Panc1 (cell line): Measurements from ENCODE around the gene KRTAP2-1. TPM values are rescaled to one million over a fixed set of nuclear protein-coding genes. Genes with fewer than 3 reads are reported as not detected.
"Not testable (repeated sequence)": the region's sequence is repeated elsewhere in the genome, so short reads cannot be mapped to it uniquely, and the experiment has no call there.

Experiments
- ATAC-seq: fragments of 200-7000 bp; cut with Tn5 transposase; 2 replicates; pipeline ENCODE4 v1.9.1; 2020; ENCODE audit warnings: mild to moderate bottlenecking, moderate library complexity
- BruUV-seq: library from RNA; stranded (reverse); fragments of 400-500 nt; replicated peaks from 2 replicates; lab custom pipeline; 2021; lab: Mats Ljungman, UMichigan
- CTCF ChIA-PET: fragments of 300-600 bp; sonication (Branson Sonifier 250); formaldehyde crosslinking; loops from one replicate; lab custom pipeline; 2022; ENCODE audit warnings: antibody characterized with exemption; lab: Charles Lee
- POLR2A ChIA-PET: fragments of 300-600 bp; sonication (Branson Sonifier 250); formaldehyde crosslinking; loops from one replicate; lab custom pipeline; 2022; ENCODE audit warnings: antibody characterized with exemption; lab: Charles Lee
- DNase-seq: peaks from one replicate; pipeline ENCODE4 v3.0.0-alpha.2; 2010; ENCODE audit warnings: low read depth, low spot score
- H3K27ac ChIP-seq: 2 replicates; pipeline ENCODE4 v1.5.1; 2011; ENCODE audit warnings: mild to moderate bottlenecking, low read length, inconsistent platforms
- H3K27me3 ChIP-seq: fragments of 200-500 bp; sonication (Bioruptor generic); 2 replicates; pipeline ENCODE4 v1.6.0; 2014; ENCODE audit warnings: low read length, inconsistent platforms; ENCODE audit not compliant: control insufficient read depth, insufficient read depth
- H3K36me3 ChIP-seq: fragments of 200-500 bp; sonication (Bioruptor generic); 2 replicates; pipeline ENCODE4 v1.5.1; 2014; ENCODE audit warnings: inconsistent platforms, mild to moderate bottlenecking, low read length, moderate library complexity; ENCODE audit not compliant: control insufficient read depth, insufficient read depth
- H3K4me1 ChIP-seq: 2 replicates; pipeline ENCODE4 v1.5.1; 2011; ENCODE audit warnings: inconsistent platforms, mild to moderate bottlenecking, low read length, moderate library complexity; ENCODE audit not compliant: control insufficient read depth, insufficient read depth
- H3K4me3 ChIP-seq, 2 experiments: 2 replicates each; pipeline ENCODE4 v1.5.1; 2011 to 2012; ENCODE audit warnings: low read depth in 2 of 2, low read length in 2 of 2, mild to moderate bottlenecking in 2 of 2, inconsistent platforms in 1 of 2, moderate library complexity in 1 of 2
- H3K9me3 ChIP-seq: fragments of 200-500 bp; sonication (Bioruptor generic); 2 replicates; pipeline ENCODE4 v1.5.1; 2014; ENCODE audit warnings: low read depth, mild to moderate bottlenecking, inconsistent platforms, low read length, moderate library complexity; ENCODE audit not compliant: control insufficient read depth, insufficient read depth
- POLR2AphosphoS5 ChIP-seq: IDR thresholded peaks from 2 replicates; pipeline ENCODE4 v1.6.1; 2012; ENCODE audit warnings: mild to moderate bottlenecking, low read depth, low read length, moderate library complexity
- SIN3A ChIP-seq: IDR thresholded peaks from 2 replicates; pipeline ENCODE4 v1.6.1; 2012; ENCODE audit warnings: low read depth, mild to moderate bottlenecking, low read length, moderate library complexity, borderline replicate concordance; ENCODE audit not compliant: insufficient read depth
- TCF7L2 ChIP-seq: IDR thresholded peaks from 2 replicates; pipeline ENCODE4 v1.6.1; 2011; ENCODE audit warnings: mild to moderate bottlenecking, low read depth, low read length, inconsistent platforms
- in situ Hi-C: cut with HindIII; loops from 2 replicates; pipeline ENCODE4 v1.10.0; 2016; ENCODE audit warnings: low sequenced_read_pairs, low pct_unique_long_range_greater_than_20kb
- intact Hi-C: fragments of 100-400 bp; cut with micrococcal nuclease; formaldehyde crosslinking; loops from one replicate; pipeline ENCODE4 v1.10.0; 2022; ENCODE audit not compliant: unreplicated experiment
- total RNA-seq: library from RNA; stranded (reverse); gene quantifications from one replicate; pipeline ENCODE4 v1.2.1, GENCODE V29; 2021; ENCODE audit not compliant: unreplicated experiment
- TF ChIP-seq, protein P1 (sequence below): fragments of 450-650 bp; IDR thresholded peaks from 2 replicates; pipeline ENCODE4 v1.5.1; 2017; ENCODE audit warnings: mild to moderate bottlenecking
- TF ChIP-seq, protein P2 (sequence below), 2 experiments: IDR thresholded peaks; 2 replicates each; pipeline ENCODE4 v1.6.1; 2011 to 2012; ENCODE audit warnings: low read depth in 2 of 2, control low read depth in 1 of 2, low read length in 1 of 2, mild to moderate bottlenecking in 1 of 2, moderate library complexity in 1 of 2; ENCODE audit not compliant: insufficient read depth in 1 of 2

Gene KRTAP2-1
- total RNA-seq, 1 experiment from 2014 or later = not detected

DNA sequence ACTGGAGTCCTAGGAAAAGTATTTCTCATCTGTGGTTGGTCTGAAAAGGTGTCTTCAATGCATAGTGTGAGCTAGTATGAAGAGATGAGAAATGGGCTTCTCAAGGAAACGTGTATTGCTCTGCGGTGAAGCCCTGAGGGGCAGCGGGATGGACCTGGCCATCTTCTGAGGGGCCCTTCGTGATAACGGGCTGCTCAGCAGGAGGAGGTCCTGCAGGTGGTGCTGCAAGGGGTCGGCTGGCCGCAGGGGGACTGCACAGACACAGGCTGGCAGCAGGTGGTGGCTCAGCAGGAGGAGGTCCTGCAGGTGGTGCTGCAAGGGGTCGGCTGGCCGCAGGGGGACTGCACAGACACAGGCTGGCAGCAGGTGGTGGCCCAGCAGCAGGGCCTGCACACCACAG, 7.4 kb upstream of the KRTAP2-1 start:
- ATAC-seq, POLR2A ChIA-PET: not testable (repeated sequence)

DNA sequence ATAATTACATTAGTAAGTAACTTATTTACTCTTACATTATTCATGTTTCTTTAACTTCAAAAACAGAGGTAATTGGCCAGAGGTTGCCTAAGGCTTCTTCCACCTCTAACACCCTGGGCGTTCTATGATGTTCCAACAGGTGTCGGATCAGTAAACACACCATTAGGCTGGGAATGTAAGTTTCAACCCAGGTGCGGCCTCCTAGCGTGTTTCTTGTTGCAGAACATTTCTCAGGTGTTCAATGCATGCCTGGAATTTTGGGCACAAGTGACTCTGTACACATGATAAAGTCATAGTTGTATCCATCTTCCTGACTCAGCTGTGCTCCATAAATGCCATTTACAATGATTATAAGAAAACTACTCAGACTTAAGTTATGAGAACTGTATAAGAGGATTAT, 6.9 kb upstream of the KRTAP2-1 start:
- H3K27me3 ChIP-seq = no peaks in the 10 kb centered on the region
- DNase-seq = no peak
- no peaks in the 10 kb centered on the region for H3K9me3 ChIP-seq
- intact Hi-C loops = no loop called here
- POLR2A ChIA-PET = no interaction called here
- BruUV-seq = no TSS peak
- no peak overlapping the region for H3K4me3 ChIP-seq
- no peaks in the 10 kb centered on the region for H3K4me1 ChIP-seq
- in situ Hi-C loops = no loop called here
- no peak overlapping the region for H3K27ac ChIP-seq
- TF ChIP-seq POLR2AphosphoS5 = no peak
- no peak for TF ChIP-seq TCF7L2
- TF ChIP-seq, protein P1, sequence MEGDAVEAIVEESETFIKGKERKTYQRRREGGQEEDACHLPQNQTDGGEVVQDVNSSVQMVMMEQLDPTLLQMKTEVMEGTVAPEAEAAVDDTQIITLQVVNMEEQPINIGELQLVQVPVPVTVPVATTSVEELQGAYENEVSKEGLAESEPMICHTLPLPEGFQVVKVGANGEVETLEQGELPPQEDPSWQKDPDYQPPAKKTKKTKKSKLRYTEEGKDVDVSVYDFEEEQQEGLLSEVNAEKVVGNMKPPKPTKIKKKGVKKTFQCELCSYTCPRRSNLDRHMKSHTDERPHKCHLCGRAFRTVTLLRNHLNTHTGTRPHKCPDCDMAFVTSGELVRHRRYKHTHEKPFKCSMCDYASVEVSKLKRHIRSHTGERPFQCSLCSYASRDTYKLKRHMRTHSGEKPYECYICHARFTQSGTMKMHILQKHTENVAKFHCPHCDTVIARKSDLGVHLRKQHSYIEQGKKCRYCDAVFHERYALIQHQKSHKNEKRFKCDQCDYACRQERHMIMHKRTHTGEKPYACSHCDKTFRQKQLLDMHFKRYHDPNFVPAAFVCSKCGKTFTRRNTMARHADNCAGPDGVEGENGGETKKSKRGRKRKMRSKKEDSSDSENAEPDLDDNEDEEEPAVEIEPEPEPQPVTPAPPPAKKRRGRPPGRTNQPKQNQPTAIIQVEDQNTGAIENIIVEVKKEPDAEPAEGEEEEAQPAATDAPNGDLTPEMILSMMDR = no peak
- TF ChIP-seq, protein P2, sequence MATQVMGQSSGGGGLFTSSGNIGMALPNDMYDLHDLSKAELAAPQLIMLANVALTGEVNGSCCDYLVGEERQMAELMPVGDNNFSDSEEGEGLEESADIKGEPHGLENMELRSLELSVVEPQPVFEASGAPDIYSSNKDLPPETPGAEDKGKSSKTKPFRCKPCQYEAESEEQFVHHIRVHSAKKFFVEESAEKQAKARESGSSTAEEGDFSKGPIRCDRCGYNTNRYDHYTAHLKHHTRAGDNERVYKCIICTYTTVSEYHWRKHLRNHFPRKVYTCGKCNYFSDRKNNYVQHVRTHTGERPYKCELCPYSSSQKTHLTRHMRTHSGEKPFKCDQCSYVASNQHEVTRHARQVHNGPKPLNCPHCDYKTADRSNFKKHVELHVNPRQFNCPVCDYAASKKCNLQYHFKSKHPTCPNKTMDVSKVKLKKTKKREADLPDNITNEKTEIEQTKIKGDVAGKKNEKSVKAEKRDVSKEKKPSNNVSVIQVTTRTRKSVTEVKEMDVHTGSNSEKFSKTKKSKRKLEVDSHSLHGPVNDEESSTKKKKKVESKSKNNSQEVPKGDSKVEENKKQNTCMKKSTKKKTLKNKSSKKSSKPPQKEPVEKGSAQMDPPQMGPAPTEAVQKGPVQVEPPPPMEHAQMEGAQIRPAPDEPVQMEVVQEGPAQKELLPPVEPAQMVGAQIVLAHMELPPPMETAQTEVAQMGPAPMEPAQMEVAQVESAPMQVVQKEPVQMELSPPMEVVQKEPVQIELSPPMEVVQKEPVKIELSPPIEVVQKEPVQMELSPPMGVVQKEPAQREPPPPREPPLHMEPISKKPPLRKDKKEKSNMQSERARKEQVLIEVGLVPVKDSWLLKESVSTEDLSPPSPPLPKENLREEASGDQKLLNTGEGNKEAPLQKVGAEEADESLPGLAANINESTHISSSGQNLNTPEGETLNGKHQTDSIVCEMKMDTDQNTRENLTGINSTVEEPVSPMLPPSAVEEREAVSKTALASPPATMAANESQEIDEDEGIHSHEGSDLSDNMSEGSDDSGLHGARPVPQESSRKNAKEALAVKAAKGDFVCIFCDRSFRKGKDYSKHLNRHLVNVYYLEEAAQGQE (IDR thresholded peaks at IDR 0.05; ENCODE audit: insufficient read depth in 1 of 2, low read depth in 2 of 2, low read length in 1 of 2) = no peak
- no peak for TF ChIP-seq SIN3A
- ATAC-seq = no peak
- CTCF ChIA-PET = no interaction called here
- H3K36me3 ChIP-seq = no peaks in the 10 kb centered on the region

More for the DNA sequence above, 7.4 kb upstream of the KRTAP2-1 start:
- in situ Hi-C loops, CTCF ChIA-PET, intact Hi-C loops, H3K4me1 ChIP-seq, H3K27me3 ChIP-seq, DNase-seq, BruUV-seq, H3K36me3 ChIP-seq, H3K9me3 ChIP-seq, H3K4me3 ChIP-seq, H3K27ac ChIP-seq: not testable (repeated sequence)

DNA sequence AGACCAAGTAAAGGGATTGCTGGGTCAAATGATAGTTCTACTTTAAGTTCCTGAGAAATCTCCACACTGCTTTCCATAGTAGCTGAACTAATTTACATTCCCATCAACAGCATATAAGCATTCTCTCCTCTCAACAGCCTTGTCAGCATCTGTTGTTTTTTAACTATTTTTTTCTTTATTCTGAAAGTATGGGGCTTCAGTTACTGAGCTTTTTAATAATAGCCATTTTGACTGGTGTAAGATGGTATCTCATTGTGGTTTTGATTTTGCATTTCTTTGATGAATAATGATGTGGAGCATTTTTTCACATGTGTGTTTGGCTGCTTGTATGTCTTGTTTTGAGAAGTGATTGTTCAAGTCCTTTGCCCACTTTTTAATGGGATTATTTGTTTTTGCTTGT, 5.5 kb upstream of the KRTAP2-1 start:
- H3K9me3 ChIP-seq = no peaks in the 10 kb centered on the region

More for the DNA sequence above, 5.5 kb upstream of the KRTAP2-1 start:
- Histone ChIP-seq H3K27ac (no peak overlapping the region), H3K4me3 (no peak overlapping the region), H3K27me3 (0 out of 2 replicates have a peak, but pooled peaks cover 2% of the 10 kb centered on the region), H3K4me1 (no peaks in the 10 kb centered on the region), H3K36me3 (no peaks in the 10 kb centered on the region)
- ChIA-PET CTCF (no interaction called here), POLR2A (interaction anchor here (0.6 kb wide), 1 partner anchor 206 kb away, joined by 6 read pairs; no protein-coding TSS in a partner anchor)
- in situ Hi-C loops = no loop called here
- intact Hi-C loops = no loop called here
- TF ChIP-seq, protein P1 = no peak
- TF ChIP-seq POLR2AphosphoS5 (no peak), TCF7L2 (no peak), SIN3A (no peak)
- TF ChIP-seq, protein P2 (IDR thresholded peaks at IDR 0.05; ENCODE audit: insufficient read depth in 1 of 2, low read depth in 2 of 2, low read length in 1 of 2) = no peak
- no TSS peak for BruUV-seq
- ATAC-seq (no peak), DNase-seq (no peak)
